HCT116 (cell line): Measurements from ENCODE around the gene SRGAP2C. TPM values are rescaled to one million over a fixed set of nuclear protein-coding genes. Genes with fewer than 3 reads are reported as not detected.
A peak's percentile ranks its signal among the peaks of the same experiment; 100 is the strongest.
"Not testable (repeated sequence)": the region's sequence is repeated elsewhere in the genome, so short reads cannot be mapped to it uniquely, and the experiment has no call there.

Source experiments
- ATAC-seq: fragments of 200-7000 bp; cut with Tn5 transposase; 2 replicates; pipeline ENCODE4 v1.9.1; 2020; ENCODE audit warnings: mild to moderate bottlenecking, moderate library complexity
- BruUV-seq: library from RNA; stranded (reverse); fragments of 400-500 nt; replicated peaks from 2 replicates; lab custom pipeline; 2021; lab: Mats Ljungman, UMichigan
- CTCF ChIA-PET: fragments of 300-600 bp; sonication (Branson Sonifier 250); formaldehyde crosslinking; loops from one replicate; lab custom pipeline; 2021; ENCODE audit warnings: antibody characterized with exemption; lab: Charles Lee
- POLR2A ChIA-PET: fragments of 300-600, 350-600 bp; sonication (Branson Sonifier 250); formaldehyde crosslinking; loops from one replicate; lab custom pipeline; 2021; ENCODE audit warnings: antibody characterized with exemption; lab: Charles Lee
- RAD21 ChIA-PET, 2 experiments: fragments of 300-600 bp; sonication (Branson Sonifier 250); formaldehyde crosslinking; loops; one replicate each; lab custom pipeline; 2023; ENCODE audit warnings: low total read pairs in 2 of 2; ENCODE audit not compliant: uncharacterized antibody in 2 of 2, unreplicated experiment in 2 of 2, low non-redundant PET in 1 of 2; lab: Charles Lee
- DNase-seq: peaks from one replicate; pipeline ENCODE4 v3.0.0-alpha.2; 2010; ENCODE audit warnings: low read depth, low spot score
- H2AFZ ChIP-seq: fragments of 200-600 bp; shearing (Covaris generic), sonication (generic); 2 replicates; pipeline ENCODE4 v1.6.1; 2017; ENCODE audit warnings: low read depth, mixed run types, mixed read lengths, antibody characterized with exemption, low read length; ENCODE audit not compliant: poor library complexity, severe bottlenecking
- H3K27ac ChIP-seq: 2 replicates; pipeline ENCODE4 v1.5.1; 2012; ENCODE audit warnings: low read depth, low read length
- H3K27me3 ChIP-seq: fragments of 200-600 bp; sonication (generic); 2 replicates; pipeline ENCODE4 v1.6.1; 2016; ENCODE audit warnings: mixed run types, low read length, mixed read lengths; ENCODE audit not compliant: insufficient read depth
- H3K36me3 ChIP-seq, 2 experiments: fragments of 200-500 bp in 1 of 2; fragments of 200-600 bp in 1 of 2; sonication (Bioruptor generic) in 1 of 2; sonication (generic) in 1 of 2; 2 replicates each; pipeline versions ENCODE4 v1.5.1 to v1.6.1; 2014 to 2016; ENCODE audit warnings: low read length in 2 of 2, inconsistent platforms in 1 of 2, mixed read lengths in 1 of 2, mixed run types in 1 of 2; ENCODE audit not compliant: insufficient read depth in 2 of 2, control insufficient read depth in 1 of 2
- H3K4me1 ChIP-seq, 2 experiments: fragments of 200-600 bp in 1 of 2; sonication (generic) in 1 of 2; 2 replicates each; pipeline versions ENCODE4 v1.5.1 to v1.6.1; 2012 to 2017; ENCODE audit warnings: low read length in 2 of 2, inconsistent platforms in 1 of 2, mild to moderate bottlenecking in 1 of 2, mixed read lengths in 1 of 2, mixed run types in 1 of 2, moderate library complexity in 1 of 2; ENCODE audit not compliant: insufficient read depth in 2 of 2, control insufficient read depth in 1 of 2
- H3K4me2 ChIP-seq: fragments of 200-600 bp; sonication (generic); 2 replicates; pipeline ENCODE4 v1.6.1; 2017; ENCODE audit warnings: mixed run types, low read length, mixed read lengths
- H3K4me3 ChIP-seq, 2 experiments: fragments of 200-600 bp in 1 of 2; sonication (generic) in 1 of 2; replicated peaks in 1 of 2; 2 replicates each; pipeline ENCODE4 v1.5.1; 2011 to 2016; ENCODE audit warnings: low read length in 2 of 2, control low read depth in 1 of 2, low read depth in 1 of 2, mild to moderate bottlenecking in 1 of 2, mixed read lengths in 1 of 2, mixed run types in 1 of 2
- H3K79me2 ChIP-seq: fragments of 200-600 bp; sonication (generic); 2 replicates; pipeline ENCODE4 v1.6.1; 2017; ENCODE audit warnings: mild to moderate bottlenecking, mixed run types, low read length, moderate library complexity, mixed read lengths; ENCODE audit not compliant: insufficient read depth
- H3K9ac ChIP-seq: fragments of 200-600 bp; sonication (generic); 2 replicates; pipeline ENCODE4 v1.6.1; 2016; ENCODE audit warnings: low read length, mixed read lengths
- H3K9me2 ChIP-seq: fragments of 200-600 bp; sonication (generic), shearing (Covaris generic); 2 replicates; pipeline ENCODE4 v1.6.1; 2017; ENCODE audit warnings: mixed run types, mild to moderate bottlenecking, moderate library complexity; ENCODE audit not compliant: insufficient read depth
- H3K9me3 ChIP-seq, 2 experiments: fragments of 200-500 bp in 1 of 2; fragments of 200-600 bp in 1 of 2; sonication (Bioruptor generic) in 1 of 2; sonication (generic) in 1 of 2; 2 replicates each; pipeline ENCODE4 v1.6.1; 2014 to 2017; ENCODE audit warnings: low read length in 2 of 2, mixed read lengths in 2 of 2, inconsistent platforms in 1 of 2, low read depth in 1 of 2, mild to moderate bottlenecking in 1 of 2, mixed run types in 1 of 2, moderate library complexity in 1 of 2; ENCODE audit not compliant: control insufficient read depth in 1 of 2, insufficient read depth in 1 of 2
- H4K20me1 ChIP-seq: fragments of 200-600 bp; sonication (generic), shearing (Covaris generic); 2 replicates; pipeline ENCODE4 v1.6.1; 2017; ENCODE audit warnings: mixed run types, mild to moderate bottlenecking, moderate library complexity; ENCODE audit not compliant: insufficient read depth
- intact Hi-C: fragments of 100-400 bp; cut with micrococcal nuclease; formaldehyde crosslinking; loops from 2 replicates; pipeline ENCODE4 v1.10.0; 2022
- total RNA-seq: library from RNA; stranded (reverse); gene quantifications from one replicate; pipeline ENCODE4 v1.2.1, GENCODE V29; 2021; ENCODE audit not compliant: unreplicated experiment

The SRGAP2C gene
- total RNA-seq, 1 experiment from 2014 or later = 21.3 TPM

- H3K9ac ChIP-seq, DNase-seq, CTCF ChIA-PET, H3K36me3 ChIP-seq, intact Hi-C loops, ATAC-seq, H3K4me2 ChIP-seq, H3K27ac ChIP-seq, H3K4me1 ChIP-seq, H3K79me2 ChIP-seq, POLR2A ChIA-PET, H3K9me2 ChIP-seq, BruUV-seq, H4K20me1 ChIP-seq, H3K9me3 ChIP-seq, H3K4me3 ChIP-seq, H2AFZ ChIP-seq, H3K27me3 ChIP-seq, RAD21 ChIA-PET: not testable (repeated sequence)
Measured at GRCh38 chr1:121315509-121315908, 130.7 kb downstream of the SRGAP2C start.

- POLR2A ChIA-PET = not testable (repeated sequence)
Measured at GRCh38 chr1:121316081-121316480, 131.3 kb downstream of the SRGAP2C start.

GRCh38 chr1:121317491-121318468, 133.0 kb downstream of the SRGAP2C start:
- intact Hi-C loops, CTCF ChIA-PET, H3K4me2 ChIP-seq, H2AFZ ChIP-seq, H3K4me1 ChIP-seq, RAD21 ChIA-PET, BruUV-seq, DNase-seq, H3K9ac ChIP-seq, H3K27me3 ChIP-seq, H3K9me3 ChIP-seq, H3K27ac ChIP-seq, H3K9me2 ChIP-seq, H3K79me2 ChIP-seq, H3K36me3 ChIP-seq, H4K20me1 ChIP-seq, POLR2A ChIA-PET, H3K4me3 ChIP-seq: not testable (repeated sequence)
- 0 out of 2 replicates have a peak, but pooled peaks have one; percentile 36 for ATAC-seq

More at GRCh38 chr1:121316081-121316480, 131.3 kb downstream of the SRGAP2C start:
- H3K4me1 ChIP-seq, RAD21 ChIA-PET, H3K27ac ChIP-seq, H3K9me2 ChIP-seq, H3K36me3 ChIP-seq, intact Hi-C loops, DNase-seq, H3K4me3 ChIP-seq, H3K27me3 ChIP-seq, CTCF ChIA-PET, H3K9ac ChIP-seq, H2AFZ ChIP-seq, H3K79me2 ChIP-seq, H3K9me3 ChIP-seq, H3K4me2 ChIP-seq, H4K20me1 ChIP-seq, ATAC-seq, BruUV-seq: not testable (repeated sequence)

- H3K4me3 ChIP-seq, RAD21 ChIA-PET, H3K27me3 ChIP-seq, CTCF ChIA-PET, intact Hi-C loops, BruUV-seq, DNase-seq, ATAC-seq, H3K36me3 ChIP-seq, H3K79me2 ChIP-seq, H3K9me3 ChIP-seq, H4K20me1 ChIP-seq, H3K27ac ChIP-seq, H2AFZ ChIP-seq, POLR2A ChIA-PET, H3K9me2 ChIP-seq, H3K9ac ChIP-seq, H3K4me1 ChIP-seq, H3K4me2 ChIP-seq: not testable (repeated sequence)
Measured at GRCh38 chr1:121318687-121319086, 133.9 kb downstream of the SRGAP2C start.
